Embryonic facial prominence (tissue), 1 donor: ENCODE measurements around the gene FAM199X.

Experiments used
- DNase-seq: peaks from one replicate; pipeline ENCODE4 v3.0.0-alpha.2; 2016; ENCODE audit errors: extremely low spot score

Gene FAM199X

DNA sequence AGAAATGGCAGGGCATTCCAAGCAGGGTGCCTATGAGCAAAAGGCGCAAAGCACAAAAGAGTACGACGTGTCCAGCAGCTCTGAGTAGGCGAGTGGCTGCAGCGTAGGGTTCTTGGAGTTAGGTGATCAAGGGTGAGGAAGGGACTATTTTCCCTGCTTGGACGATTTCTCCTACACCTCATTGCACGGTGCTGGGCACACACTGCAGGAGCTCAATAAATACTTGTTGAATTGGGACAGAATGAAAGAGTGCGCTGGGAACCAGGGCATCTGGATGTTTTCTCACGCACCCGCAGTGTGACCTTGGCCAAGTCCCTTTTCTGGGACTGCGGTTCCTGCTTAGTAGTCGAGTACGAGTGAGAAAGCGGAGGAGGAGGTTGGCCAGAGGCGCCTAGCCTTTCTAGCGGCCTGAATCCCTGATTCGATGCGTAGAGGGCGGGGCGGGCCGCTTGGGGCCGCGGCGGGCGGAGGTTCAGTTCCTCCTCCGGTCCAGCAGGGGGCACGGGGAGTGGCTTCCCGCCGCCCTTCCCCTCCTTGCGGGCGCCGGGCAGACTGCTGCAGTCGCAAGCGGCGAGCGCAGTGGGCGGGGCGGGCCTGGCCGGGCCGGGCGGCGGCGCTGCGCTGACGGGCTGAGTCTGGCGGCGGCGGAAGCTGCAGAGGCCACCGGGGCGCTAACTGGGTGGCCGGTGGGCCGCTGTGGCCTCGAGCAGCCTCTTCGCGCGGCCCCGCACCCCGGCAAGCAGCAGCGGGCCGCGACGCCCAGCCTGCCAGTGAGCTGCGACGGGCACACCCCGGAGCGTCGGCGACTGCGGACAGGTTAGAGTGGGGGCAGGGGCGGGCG, at the start of gene FAM199X:
FAM199X (plus strand) TSS at position 560 of the 841 bp plus-strand sequence. CDS start 333 bp downstream, outside the sequence.
- peak; percentile 40 for DNase-seq

DNA sequence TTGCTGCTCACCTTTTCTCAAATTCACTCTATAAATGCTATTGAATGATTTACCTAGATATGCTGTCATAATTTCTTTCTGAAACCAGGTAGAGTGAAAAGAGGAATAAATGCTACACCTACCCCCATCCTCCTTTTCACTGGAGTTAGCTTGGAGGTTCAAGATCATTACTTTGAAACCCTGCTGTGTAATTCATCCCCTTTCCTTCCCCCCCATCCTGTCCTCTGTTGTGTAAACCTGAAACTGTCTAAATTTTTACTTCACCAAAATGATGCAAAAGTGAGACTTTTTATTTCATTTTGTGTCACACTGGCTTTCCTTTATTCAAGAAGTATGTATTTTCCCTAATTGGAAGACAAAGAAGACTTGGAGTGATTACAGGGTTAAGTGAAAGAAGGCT, 48.5 kb upstream of the FAM199X start:
- DNase-seq, result no peak

GRCh38 chrX:104118765-104119164, 47.5 kb upstream of the FAM199X start:
- DNase-seq, result no peak

DNA sequence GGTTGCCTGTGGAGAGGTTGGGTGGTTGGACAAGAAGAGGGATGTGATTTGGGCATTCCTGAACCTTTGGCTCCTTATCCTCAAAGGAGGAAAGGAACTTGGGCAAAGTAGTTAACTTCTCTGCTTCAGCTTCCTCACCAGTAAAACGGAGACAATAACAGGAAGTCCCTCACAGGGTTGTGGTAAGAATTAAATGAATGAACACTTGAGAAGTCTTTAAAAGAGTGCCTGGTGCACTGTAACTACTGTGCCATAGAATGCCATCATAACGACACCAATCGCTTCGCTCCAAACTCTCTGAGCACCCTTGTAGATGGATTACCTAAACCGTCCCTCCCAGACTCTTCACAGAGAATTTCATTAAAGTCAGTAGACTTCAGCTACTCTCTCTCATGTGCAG, 43.4 kb upstream of the FAM199X start:
- DNase-seq, result no peak

- no peak for DNase-seq
Observed at GRCh38 chrX:104126856-104127255, 39.4 kb upstream of the FAM199X start.

GRCh38 chrX:104130808-104131207, 35.4 kb upstream of the FAM199X start:
- no peak for DNase-seq

DNA sequence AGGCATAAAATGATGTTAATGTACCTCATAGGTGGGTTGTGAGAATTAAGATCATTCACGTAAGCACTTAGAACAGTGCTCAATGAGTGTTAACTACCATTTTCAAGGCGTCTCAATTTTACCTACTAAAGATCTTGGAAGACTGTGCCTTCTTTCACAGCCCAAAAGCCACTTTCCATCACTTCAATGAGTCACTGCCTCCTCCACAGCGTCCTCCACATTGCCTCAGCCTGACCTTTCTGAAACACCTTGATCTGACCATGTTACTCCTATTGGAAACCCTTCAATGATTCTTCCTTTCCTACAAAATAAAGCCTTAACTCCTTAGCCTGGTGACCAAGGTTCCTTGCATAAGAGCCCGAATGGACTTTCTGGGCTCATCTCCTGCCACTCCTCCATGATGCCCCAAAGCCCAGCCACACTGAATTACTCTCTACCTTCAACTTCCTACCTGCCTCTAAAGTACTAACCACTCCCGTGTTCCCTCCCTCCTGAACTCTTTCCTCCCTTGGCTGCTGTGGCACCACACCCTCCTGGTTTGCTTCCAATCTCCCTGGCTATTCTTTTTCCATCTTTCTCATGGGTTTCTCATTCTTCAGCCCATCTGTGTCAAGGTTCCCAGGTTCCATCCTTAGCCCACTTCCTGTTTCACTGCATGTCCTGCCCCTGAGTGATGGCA, 31.5 kb upstream of the FAM199X start:
- DNase-seq, result no peak

- no peak for DNase-seq
Observed at GRCh38 chrX:104135677-104136076, 30.6 kb upstream of the FAM199X start.

GRCh38 chrX:104136241-104137019, 29.8 kb upstream of the FAM199X start:
- peak; percentile 65 for DNase-seq

- DNase-seq, result no peak
Observed at GRCh38 chrX:104137496-104137895, 28.8 kb upstream of the FAM199X start.

GRCh38 chrX:104141087-104141760, 25.0 kb upstream of the FAM199X start:
- no peak for DNase-seq

DNA sequence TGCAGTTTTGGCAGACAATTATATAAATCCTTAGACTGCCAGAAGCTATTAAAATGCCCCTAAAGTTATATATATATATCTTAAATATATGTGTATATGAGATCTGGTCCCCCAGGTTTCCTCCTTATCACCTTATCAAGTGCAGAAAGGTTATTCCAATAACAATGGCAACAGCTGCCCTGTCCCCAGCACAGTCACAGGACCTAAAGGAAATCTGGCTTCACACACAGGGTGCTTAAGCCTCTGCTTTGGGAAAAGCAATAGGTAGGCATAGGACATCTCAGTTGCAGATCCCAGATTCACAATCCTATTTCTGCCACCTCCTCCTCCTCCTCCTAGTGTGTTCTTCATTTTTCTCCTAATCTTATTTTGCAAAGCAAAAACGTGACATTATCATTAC, 15.2 kb upstream of the FAM199X start:
- no peak for DNase-seq

GRCh38 chrX:104156630-104157529, 9.4 kb upstream of the FAM199X start, which contains the start of gene SLC25A53:
TSS of gene SLC25A53 (minus strand) at chrX:104157009. CDS start at chrX:104105257, 51,752 bp downstream.
- peak; percentile 64 for DNase-seq

- no peak for DNase-seq
Observed at GRCh38 chrX:104166735-104167436, 633 bp downstream of the FAM199X start.

GRCh38 chrX:104168127-104168526, 1.9 kb downstream of the FAM199X start:
- no peak for DNase-seq

DNA sequence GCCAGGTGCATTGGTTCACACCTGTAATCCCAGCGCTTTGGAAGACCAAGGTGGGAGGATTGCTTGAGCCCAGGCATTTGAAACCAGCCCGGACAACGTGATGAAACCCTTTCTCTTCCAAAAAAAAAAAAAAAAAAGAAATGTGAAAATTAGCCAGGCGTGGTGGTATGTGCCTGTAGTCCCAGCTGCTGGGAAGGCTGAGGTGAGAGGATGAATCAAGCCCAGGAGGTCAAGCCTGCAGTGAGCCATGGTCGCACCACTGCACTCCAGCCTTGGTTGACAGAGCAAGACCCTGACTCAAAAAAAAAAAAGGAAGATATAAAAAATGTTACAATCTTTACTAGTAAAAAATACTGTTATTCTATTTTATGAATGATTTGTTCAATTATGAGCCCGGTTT, 5.9 kb downstream of the FAM199X start:
- no peak for DNase-seq

GRCh38 chrX:104172788-104173187, 6.5 kb downstream of the FAM199X start:
- DNase-seq, result no peak

- no peak for DNase-seq
Observed at GRCh38 chrX:104173841-104174240, 7.6 kb downstream of the FAM199X start.

DNA sequence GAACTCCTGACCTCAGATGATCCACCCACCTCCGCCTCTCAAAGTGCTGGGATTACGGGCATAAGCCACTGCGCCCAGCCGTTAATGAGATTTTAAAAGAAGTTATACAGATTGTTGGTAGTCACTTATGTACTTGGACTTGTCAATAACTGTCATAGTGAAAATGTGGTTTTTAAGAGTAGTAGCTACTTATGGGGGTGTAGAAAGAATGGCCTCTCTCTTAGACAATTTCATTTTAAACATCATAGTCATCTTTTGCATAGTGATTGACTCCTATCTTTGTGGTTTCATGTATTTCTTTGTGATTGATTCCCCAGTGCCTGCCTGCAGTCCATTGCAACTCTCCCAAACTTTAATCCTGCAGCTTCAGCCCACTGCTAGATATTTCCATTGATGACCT, 17.4 kb downstream of the FAM199X start:
- DNase-seq, result no peak

GRCh38 chrX:104187931-104188330, 21.7 kb downstream of the FAM199X start:
- no peak for DNase-seq
